Measurements from ENCODE around the gene CBX7. TPM values are rescaled to one million over a fixed set of nuclear protein-coding genes. Genes with fewer than 3 reads are reported as not detected.

Gene CBX7
- total RNA-seq, 1 experiment from 2014 or later = 3.7 TPM

DNA sequence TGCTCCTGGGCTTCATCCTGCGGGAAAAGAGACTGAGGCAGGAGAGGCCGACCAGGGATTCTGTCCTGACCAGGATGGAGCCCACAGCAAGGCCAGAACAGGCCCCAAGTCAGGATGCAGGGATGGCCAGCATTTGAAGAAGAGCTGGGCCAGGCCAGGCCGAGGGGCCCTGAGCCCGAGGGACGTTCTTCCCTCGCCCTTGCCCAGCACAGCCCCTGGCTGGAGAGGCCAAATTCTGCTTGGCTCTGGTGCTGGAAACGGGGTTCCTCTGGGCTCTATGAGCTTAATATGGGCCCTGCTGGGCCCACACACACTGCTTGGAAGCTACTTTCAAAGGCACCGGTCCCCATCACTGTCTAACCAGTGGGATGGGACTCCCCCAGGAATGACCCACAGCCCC, 67.8 kb downstream of the CBX7 start:
- Histone ChIP-seq H2BK15ac (ENCODE audit: low read depth, low read length) (no peak overlapping the region), H2AFZ (ENCODE audit: low read length) (no peak overlapping the region), H3K56ac (ENCODE audit: insufficient read length, low read depth, low read length) (no peak overlapping the region), H3K79me2 (ENCODE audit: insufficient read depth, low read length) (no peaks in the 10 kb centered on the region), H3K9me3 (ENCODE audit: control insufficient read depth, low read depth, low read length) (no peaks in the 10 kb centered on the region), H2BK5ac (ENCODE audit: insufficient read length, low read length) (no peak overlapping the region), H3K79me1 (ENCODE audit: insufficient read depth, low read depth, low read length, poor library complexity, severe bottlenecking) (no peaks in the 10 kb centered on the region), H2AK5ac (ENCODE audit: insufficient read length, low read length) (no peak overlapping the region), H3K4ac (ENCODE audit: low read depth, low read length) (no peak overlapping the region), H4K20me1 (ENCODE audit: control insufficient read depth, insufficient read depth, insufficient read length) (no peaks in the 10 kb centered on the region), H3K23me2 (ENCODE audit: insufficient read length, low read depth, low read length, poor library complexity, severe bottlenecking) (no peaks in the 10 kb centered on the region), H4K5ac (ENCODE audit: insufficient read length, low read depth, low read length) (no peak overlapping the region), H3K9ac (ENCODE audit: extremely low read depth, insufficient read length, low read length) (no peak overlapping the region), H3T11ph (ENCODE audit: low read length) (no peak overlapping the region), H3K4me1 (ENCODE audit: insufficient read depth, low read length) (peaks cover 4% of the 10 kb centered on the region; the same call in 1 of the 2 replicates), H4K91ac (ENCODE audit: insufficient read length, low read depth, low read length) (no peak overlapping the region), H3K14ac (ENCODE audit: insufficient read depth, low read length) (no peak overlapping the region), H2BK12ac (ENCODE audit: insufficient read length, low read depth, low read length) (no peak overlapping the region), H3K27ac (ENCODE audit: insufficient read length, low read depth, low read length) (no peak overlapping the region), H2BK20ac (ENCODE audit: low read depth, low read length, poor library complexity, severe bottlenecking) (no peak overlapping the region), H3K27me3 (ENCODE audit: insufficient read depth, low read length) (no peaks in the 10 kb centered on the region), H3K18ac (ENCODE audit: insufficient read length, low read depth, low read length) (no peak overlapping the region), H4K8ac (replicated peaks; ENCODE audit: insufficient read length, low read depth, low read length) (no peak overlapping the region), H3K23ac (ENCODE audit: insufficient read length, low read depth, low read length) (no peak overlapping the region), H3K4me2 (ENCODE audit: insufficient read depth, insufficient read length, low read length) (no peak overlapping the region), H2BK120ac (ENCODE audit: low read depth, low read length, poor library complexity, severe bottlenecking) (no peak overlapping the region)
- H3K4me1 Mint-ChIP-seq = peaks cover 8 to 32% of the 10 kb centered on the region in 2 experiments
- TF ChIP-seq, protein P1, sequence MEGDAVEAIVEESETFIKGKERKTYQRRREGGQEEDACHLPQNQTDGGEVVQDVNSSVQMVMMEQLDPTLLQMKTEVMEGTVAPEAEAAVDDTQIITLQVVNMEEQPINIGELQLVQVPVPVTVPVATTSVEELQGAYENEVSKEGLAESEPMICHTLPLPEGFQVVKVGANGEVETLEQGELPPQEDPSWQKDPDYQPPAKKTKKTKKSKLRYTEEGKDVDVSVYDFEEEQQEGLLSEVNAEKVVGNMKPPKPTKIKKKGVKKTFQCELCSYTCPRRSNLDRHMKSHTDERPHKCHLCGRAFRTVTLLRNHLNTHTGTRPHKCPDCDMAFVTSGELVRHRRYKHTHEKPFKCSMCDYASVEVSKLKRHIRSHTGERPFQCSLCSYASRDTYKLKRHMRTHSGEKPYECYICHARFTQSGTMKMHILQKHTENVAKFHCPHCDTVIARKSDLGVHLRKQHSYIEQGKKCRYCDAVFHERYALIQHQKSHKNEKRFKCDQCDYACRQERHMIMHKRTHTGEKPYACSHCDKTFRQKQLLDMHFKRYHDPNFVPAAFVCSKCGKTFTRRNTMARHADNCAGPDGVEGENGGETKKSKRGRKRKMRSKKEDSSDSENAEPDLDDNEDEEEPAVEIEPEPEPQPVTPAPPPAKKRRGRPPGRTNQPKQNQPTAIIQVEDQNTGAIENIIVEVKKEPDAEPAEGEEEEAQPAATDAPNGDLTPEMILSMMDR (conservative IDR thresholded peaks at IDR 0.05) = no peak
- H3K27ac Mint-ChIP-seq = no peak overlapping the region
- no peaks in the 10 kb centered on the region for H3K36me3 Mint-ChIP-seq (ENCODE audit: insufficient read depth in 1 of 3, low read depth in 3 of 3)
- no peaks in the 10 kb centered on the region; the same call in 1 of the 2 replicates for H3K27me3 Mint-ChIP-seq (ENCODE audit: low read depth)
- WGBS (ENCODE audit: extremely low coverage, insufficient read length, low lambda C conversion rate) = no CpG with 5 or more reads among the region's 8 CpGs
- no peak overlapping the region for H3K4me3 Mint-ChIP-seq
- H3K9me3 Mint-ChIP-seq = no peaks in the 10 kb centered on the region; a peak in 1 of 5 replicates
- no peak for DNase-seq

Data from H9 (cell line).